ENCODE data around the gene MTUS2. TPM values are rescaled to one million over a fixed set of nuclear protein-coding genes. Genes with fewer than 3 reads are reported as not detected.
A peak's percentile ranks its signal among the peaks of the same experiment; 100 is the strongest.

MTUS2 gene
- total and polyA plus RNA-seq, 10 of the 15 experiments (the other 5 are each of a cell fraction or from before 2014, with no cell fraction given): under 0.01 to 0.05 (median 0.02) TPM; not detected in 6

GRCh38 chr13:29507356-29507755, 687.2 kb downstream of the MTUS2 start:
- Histone ChIP-seq H3K4me2 (ENCODE audit: control insufficient read depth, insufficient read depth) (no peak overlapping the region), H3K4me3 (no peak overlapping the region), H3K27me3 (replicated peaks in 1 of 2; ENCODE audit: control insufficient read depth in 2 of 2, insufficient read depth in 2 of 2, low read length in 1 of 2) (no peaks in the 10 kb centered on the region), H4K20me1 (ENCODE audit: control insufficient read depth, insufficient read depth) (no peaks in the 10 kb centered on the region), H3K36me3 (ENCODE audit: control insufficient read depth in 2 of 2, insufficient read depth in 2 of 2, low read length in 1 of 2) (peaks cover 0 to 2% of the 10 kb centered on the region in 2 experiments; a peak in 2 of 4 replicates), H3K4me1 (ENCODE audit: control insufficient read depth, insufficient read depth, low read length) (no peaks in the 10 kb centered on the region), H3K9me3 (replicated peaks; ENCODE audit: control insufficient read depth, insufficient read depth, low read length) (no peaks in the 10 kb centered on the region), H3K27ac (ENCODE audit: control insufficient read depth, insufficient read depth) (no peak overlapping the region), H2AFZ (ENCODE audit: control insufficient read depth, low read depth, low read length) (no peak overlapping the region), H3K9ac (ENCODE audit: control insufficient read depth, insufficient read depth, low read length) (no peak overlapping the region), H3K79me2 (ENCODE audit: control insufficient read depth, insufficient read depth, low read length) (no peaks in the 10 kb centered on the region)
- in situ Hi-C loops (cut with MboI): loop anchor here (5.0 kb wide), 2 partner anchors 205 to 610 kb away; no protein-coding TSS in a partner anchor
- TF ChIP-seq HDAC2 (IDR thresholded peaks at IDR 0.05): no peak
- TF ChIP-seq YBX1 (IDR thresholded peaks at IDR 0.05): no peak
- no peak for TF ChIP-seq ZNF384 (IDR thresholded peaks at IDR 0.05; ENCODE audit: borderline replicate concordance, low read depth, low read length)
- TF ChIP-seq SUPT20H (IDR thresholded peaks at IDR 0.05; ENCODE audit: borderline replicate concordance, control insufficient read depth, low read depth, low read length): no peak
- intact Hi-C loops (cut with micrococcal nuclease; ENCODE audit: unreplicated experiment): no loop called here
- ChIA-PET RAD21 (ENCODE audit: unreplicated experiment) (interaction anchor here (1.6 to 3.5 kb wide), 6 partner anchors 9 to 608 kb away, joined by 4 to 24 read pairs (median 6); no protein-coding TSS in a partner anchor), SMC1A (ENCODE audit: uncharacterized antibody, unreplicated experiment) (interaction anchor here (1.0 to 2.5 kb wide), 6 partner anchors 199 to 607 kb away, joined by 3 to 17 read pairs (median 8); no protein-coding TSS in a partner anchor), CTCF (interaction anchor here (1.1 to 4.9 kb wide), 19 partner anchors 10 to 608 kb away, joined by 3 to 80 read pairs (median 6); no protein-coding TSS in a partner anchor), POLR2A (no interaction called here)
- DNase-seq (ENCODE audit: low read depth, low spot score): no peak
- no TSS peak for BruUV-seq (replicated peaks)
- no peak for ATAC-seq
- FAIRE-seq: no peak
- WGBS (ENCODE audit: insufficient coverage, insufficient replicate concordance, low lambda C conversion rate, missing lambda C conversion rate): 89% methylated on average over 14 of the region's 14 CpGs

- no peak overlapping the region for H3K27ac ChIP-seq (ENCODE audit: control insufficient read depth, insufficient read depth)
- ChIA-PET CTCF (interaction anchor here (0.7 to 4.9 kb wide), 37 partner anchors 9 to 744 kb away, joined by 3 to 80 read pairs (median 4); no protein-coding TSS in a partner anchor), RAD21 (ENCODE audit: unreplicated experiment) (interaction anchor here (0.7 to 3.5 kb wide), 10 partner anchors 10 to 607 kb away, joined by 3 to 24 read pairs (median 4); partner anchors contain the start of gene SLC7A1), POLR2A (no interaction called here), SMC1A (ENCODE audit: uncharacterized antibody, unreplicated experiment) (interaction anchor here (0.7 to 2.5 kb wide), 11 partner anchors 10 to 606 kb away, joined by 3 to 17 read pairs (median 5); no protein-coding TSS in a partner anchor)
- intact Hi-C loops (cut with micrococcal nuclease; ENCODE audit: unreplicated experiment): loop anchor here (1.0 kb wide), 2 partner anchors 200 to 607 kb away; no protein-coding TSS in a partner anchor
- H3K9ac ChIP-seq (ENCODE audit: control insufficient read depth, insufficient read depth, low read length): no peak overlapping the region
- H3K4me3 ChIP-seq: no peak overlapping the region
- WGBS (ENCODE audit: insufficient coverage, insufficient replicate concordance, low lambda C conversion rate, missing lambda C conversion rate): 42% methylated on average over 16 of the region's 16 CpGs
- in situ Hi-C loops (cut with MboI): loop anchor here (5.0 kb wide), 2 partner anchors 204 to 609 kb away; no protein-coding TSS in a partner anchor
- H3K79me2 ChIP-seq (ENCODE audit: control insufficient read depth, insufficient read depth, low read length): no peaks in the 10 kb centered on the region
- no peaks in the 10 kb centered on the region for H4K20me1 ChIP-seq (ENCODE audit: control insufficient read depth, insufficient read depth)
- H3K36me3 ChIP-seq (ENCODE audit: control insufficient read depth in 2 of 2, insufficient read depth in 2 of 2, low read length in 1 of 2): peaks cover 3 to 6% of the 10 kb centered on the region in 2 experiments; a peak in 3 of 4 replicates
- BruUV-seq (replicated peaks): no TSS peak
- DNase-seq (ENCODE audit: low read depth, low spot score) (no peak), ATAC-seq (peak; percentile 94), FAIRE-seq (peak; percentile 89)
- no peaks in the 10 kb centered on the region for H3K4me1 ChIP-seq (ENCODE audit: control insufficient read depth, insufficient read depth, low read length)
- H2AFZ ChIP-seq (ENCODE audit: control insufficient read depth, low read depth, low read length): no peak overlapping the region
- no peaks in the 10 kb centered on the region for H3K9me3 ChIP-seq (replicated peaks; ENCODE audit: control insufficient read depth, insufficient read depth, low read length)
- H3K4me2 ChIP-seq (ENCODE audit: control insufficient read depth, insufficient read depth): no peak overlapping the region
- no peaks in the 10 kb centered on the region for H3K27me3 ChIP-seq (replicated peaks in 1 of 2; ENCODE audit: control insufficient read depth in 2 of 2, insufficient read depth in 2 of 2, low read length in 1 of 2)
- no peak for TF ChIP-seq CREM (IDR thresholded peaks at IDR 0.05; ENCODE audit: low read depth)
- no peak for TF ChIP-seq RB1 (IDR thresholded peaks at IDR 0.05; ENCODE audit: borderline replicate concordance)
- TF ChIP-seq POU2F2 (IDR thresholded peaks at IDR 0.05; ENCODE audit: borderline replicate concordance, low read depth, low read length): no peak
- no peak for TF ChIP-seq BACH1 (IDR thresholded peaks at IDR 0.05; ENCODE audit: borderline replicate concordance)
- TF ChIP-seq, protein P1, sequence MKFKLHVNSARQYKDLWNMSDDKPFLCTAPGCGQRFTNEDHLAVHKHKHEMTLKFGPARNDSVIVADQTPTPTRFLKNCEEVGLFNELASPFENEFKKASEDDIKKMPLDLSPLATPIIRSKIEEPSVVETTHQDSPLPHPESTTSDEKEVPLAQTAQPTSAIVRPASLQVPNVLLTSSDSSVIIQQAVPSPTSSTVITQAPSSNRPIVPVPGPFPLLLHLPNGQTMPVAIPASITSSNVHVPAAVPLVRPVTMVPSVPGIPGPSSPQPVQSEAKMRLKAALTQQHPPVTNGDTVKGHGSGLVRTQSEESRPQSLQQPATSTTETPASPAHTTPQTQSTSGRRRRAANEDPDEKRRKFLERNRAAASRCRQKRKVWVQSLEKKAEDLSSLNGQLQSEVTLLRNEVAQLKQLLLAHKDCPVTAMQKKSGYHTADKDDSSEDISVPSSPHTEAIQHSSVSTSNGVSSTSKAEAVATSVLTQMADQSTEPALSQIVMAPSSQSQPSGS (IDR thresholded peaks at IDR 0.05; ENCODE audit: low read length): no peak
- TF ChIP-seq RAD21 (IDR thresholded peaks at IDR 0.05; ENCODE audit: insufficient read depth, low read depth, low read length): peak; percentile 91
- no peak for TF ChIP-seq FOS (IDR thresholded peaks at IDR 0.05; ENCODE audit: borderline replicate concordance, extremely low read depth, insufficient read length)
Measured at GRCh38 chr13:29508130-29508875, 688.2 kb downstream of the MTUS2 start.
